SJCRH30 (cell line): ENCODE data around the gene MTMR1. TPM values are rescaled to one million over a fixed set of nuclear protein-coding genes. Genes with fewer than 3 reads are reported as not detected.

Experiments used
- total RNA-seq: library from RNA; depleted of rRNA; stranded (reverse); fragments of >200 nt; shearing (Covaris generic); gene quantifications from 2 replicates; pipeline ENCODE4 v1.2.3, GENCODE V29; 2014; rRNA removed

MTMR1 gene
- total RNA-seq, 1 experiment from 2014 or later = 26.3 TPM

Other genes starting within 250 kb of the MTMR1 start
- gene MTM1, start 124.8 kb upstream of the MTMR1 start, total RNA-seq = 5.3 and 6.1 TPM in 2 replicates
- 5.7 and 7.2 TPM in 2 replicates for gene CD99L2, start 205.3 kb downstream of the MTMR1 start, total RNA-seq